Lung (tissue), 12 donors: Measurements from ENCODE around the gene SEMA5B. TPM values are rescaled to one million over a fixed set of nuclear protein-coding genes. Genes with fewer than 3 reads are reported as not detected.

Experiments
- ATAC-seq: fragments of 200-7000 bp; cut with Tn5 transposase; one replicate; pipeline ENCODE4 v1.9.1; 2020; ENCODE audit warnings: moderate number of reproducible peaks; ENCODE audit not compliant: insufficient read depth, low FRiP score
- DNase-seq, 3 donors: peaks; one replicate each; pipeline ENCODE4 v3.0.0-alpha.2; 2013 to 2017
- H3K27ac ChIP-seq, 2 donors: one replicate each; pipeline ENCODE4 v1.5.1; 2013; ENCODE audit warnings: mild to moderate bottlenecking in 2 of 2, moderate library complexity in 2 of 2, control low read depth in 1 of 2, inconsistent platforms in 1 of 2, low read depth in 1 of 2, low read length in 1 of 2
- H3K27me3 ChIP-seq, 3 donors: one replicate each; pipeline ENCODE4 v1.5.1; 2013; ENCODE audit warnings: low read length in 2 of 3; ENCODE audit not compliant: control insufficient read depth in 3 of 3, insufficient read depth in 3 of 3
- H3K36me3 ChIP-seq, 4 donors: one replicate each; pipeline ENCODE4 v1.5.1; 2013; ENCODE audit warnings: low read length in 4 of 4, mild to moderate bottlenecking in 1 of 4, moderate library complexity in 1 of 4; ENCODE audit not compliant: control insufficient read depth in 4 of 4, insufficient read depth in 4 of 4
- H3K4me1 ChIP-seq, 5 donors: one replicate each; pipeline ENCODE4 v1.5.1; 2013; ENCODE audit warnings: low read length in 5 of 5, mild to moderate bottlenecking in 2 of 5, moderate library complexity in 1 of 5; ENCODE audit not compliant: control insufficient read depth in 5 of 5, insufficient read depth in 5 of 5
- H3K4me3 ChIP-seq: one replicate; pipeline ENCODE4 v1.5.1; 2013; ENCODE audit warnings: mild to moderate bottlenecking, control low read depth, moderate library complexity
- H3K9ac ChIP-seq, 2 donors: one replicate each; pipeline ENCODE4 v1.5.1; 2013; ENCODE audit warnings: low read length in 2 of 2, control low read depth in 1 of 2; ENCODE audit not compliant: insufficient read depth in 1 of 2
- H3K9me3 ChIP-seq, 4 donors: one replicate each; pipeline ENCODE4 v1.5.1; 2013; ENCODE audit warnings: low read length in 3 of 4, mild to moderate bottlenecking in 1 of 4, moderate library complexity in 1 of 4; ENCODE audit not compliant: control insufficient read depth in 4 of 4, insufficient read depth in 3 of 4
- CTCF ChIP-seq: IDR thresholded peaks from 2 replicates; pipeline ENCODE4 v1.5.1; 2012; ENCODE audit warnings: mild to moderate bottlenecking; ENCODE audit errors: control extremely low read depth, extremely low read depth
- WGBS, 2 donors: extraction: QIAGEN DNeasy Blood & Tissue Kit; methylation state at CpG; one replicate each; pipeline ENCODE4 v1.1.7; 2013; 5-methylcytosine and 5-hydroxymethylcytosine counted together
- polyA plus RNA-seq, 2 donors: library from polyadenylated mRNA; stranded (reverse); fragments of 200-250 nt; gene quantifications; one replicate each; pipeline ENCODE4 v1.2.1, GENCODE V29; 2013
- total RNA-seq, 2 donors: library from RNA; depleted of rRNA in 1 of 2; stranded (reverse); fragments of >200 nt in 1 of 2; gene quantifications; one replicate each; pipeline ENCODE4 v1.2.1, GENCODE V29; 2014 to 2021
- donor health status: control.
- donor health status: control.
- donor health status: Bipolar disorder and iron deficiency.
- donor health status: healthy.
- donor health status: DM: yes; HTN: yes; CAD: no.

The SEMA5B gene
- total and polyA plus RNA-seq, 4 donors, result 0.30 to 2.2 (median 0.48) TPM

- Histone ChIP-seq H3K27ac (no peak overlapping the region), H3K9ac (no peak overlapping the region), H3K9me3 (peaks cover 0 to 1% (median 0%) of the 10 kb centered on the region in 4 donors), H3K27me3 (peaks cover 0 to 41% (median 34%) of the 10 kb centered on the region in 3 donors), H3K4me3 (no peak overlapping the region), H3K4me1 (peaks cover 0 to 11% (median 0%) of the 10 kb centered on the region in 5 donors), H3K36me3 (no peaks in the 10 kb centered on the region)
- TF ChIP-seq CTCF, result no peak
- DNase-seq (no peak), ATAC-seq (no peak)
- 89 to 90% methylated on average over 7 of the region's 7 CpGs for WGBS, 2 donors
These were observed 5.5 kb downstream of the SEMA5B start for GRCh38 chr3:123021996-123022510.

- Histone ChIP-seq H3K4me3 (no peak overlapping the region), H3K27ac (no peak overlapping the region), H3K9ac (no peak overlapping the region), H3K4me1 (peaks cover 0 to 4% (median 0%) of the 10 kb centered on the region in 5 donors), H3K9me3 (no peaks in the 10 kb centered on the region), H3K36me3 (no peaks in the 10 kb centered on the region), H3K27me3 (peaks cover 0 to 36% (median 29%) of the 10 kb centered on the region in 3 donors)
- ATAC-seq, result no peak
- no peak for DNase-seq
- no peak for TF ChIP-seq CTCF
- WGBS, 2 donors, result 90 to 96% methylated on average over 7 of the region's 7 CpGs
These were observed 6.2 kb downstream of the SEMA5B start for GRCh38 chr3:123021388-123021787.

GRCh38 chr3:123020709-123021108 is 6.9 kb downstream of the SEMA5B start:
- no peak overlapping the region for H3K9ac ChIP-seq
- DNase-seq (no peak), ATAC-seq (no peak)
- WGBS, 2 donors, result 64 to 81% methylated on average over 3 of the region's 3 CpGs
- peaks cover 0 to 32% (median 24%) of the 10 kb centered on the region in 3 donors for H3K27me3 ChIP-seq
- H3K4me1 ChIP-seq, result peaks cover 0 to 2% (median 0%) of the 10 kb centered on the region in 5 donors
- no peak for TF ChIP-seq CTCF
- H3K9me3 ChIP-seq, result no peaks in the 10 kb centered on the region
- no peaks in the 10 kb centered on the region for H3K36me3 ChIP-seq
- H3K4me3 ChIP-seq, result no peak overlapping the region
- H3K27ac ChIP-seq, result no peak overlapping the region

- no peak for ATAC-seq
- Histone ChIP-seq H3K4me1 (peaks cover 0 to 2% (median 0%) of the 10 kb centered on the region in 5 donors), H3K9me3 (no peaks in the 10 kb centered on the region), H3K9ac (no peak overlapping the region), H3K36me3 (no peaks in the 10 kb centered on the region), H3K4me3 (no peak overlapping the region), H3K27ac (no peak overlapping the region), H3K27me3 (peaks cover 0 to 24% (median 13%) of the 10 kb centered on the region in 3 donors)
- DNase-seq, result no peak
- TF ChIP-seq CTCF, result no peak
- WGBS, 2 donors, result 97 to 98% methylated on average over 5 of the region's 5 CpGs
These were observed 8.0 kb downstream of the SEMA5B start for GRCh38 chr3:123019591-123019990.
